HG03457 (cell line): Measurements from ENCODE around the gene PAX2.

Source experiments
- ATAC-seq: cut with Tn5 transposase; IDR thresholded peaks from one replicate; pipeline ENCODE4 v1.9.1; 2021; ENCODE audit warnings: moderate number of reproducible peaks; ENCODE audit not compliant: unreplicated experiment

PAX2 gene

DNA sequence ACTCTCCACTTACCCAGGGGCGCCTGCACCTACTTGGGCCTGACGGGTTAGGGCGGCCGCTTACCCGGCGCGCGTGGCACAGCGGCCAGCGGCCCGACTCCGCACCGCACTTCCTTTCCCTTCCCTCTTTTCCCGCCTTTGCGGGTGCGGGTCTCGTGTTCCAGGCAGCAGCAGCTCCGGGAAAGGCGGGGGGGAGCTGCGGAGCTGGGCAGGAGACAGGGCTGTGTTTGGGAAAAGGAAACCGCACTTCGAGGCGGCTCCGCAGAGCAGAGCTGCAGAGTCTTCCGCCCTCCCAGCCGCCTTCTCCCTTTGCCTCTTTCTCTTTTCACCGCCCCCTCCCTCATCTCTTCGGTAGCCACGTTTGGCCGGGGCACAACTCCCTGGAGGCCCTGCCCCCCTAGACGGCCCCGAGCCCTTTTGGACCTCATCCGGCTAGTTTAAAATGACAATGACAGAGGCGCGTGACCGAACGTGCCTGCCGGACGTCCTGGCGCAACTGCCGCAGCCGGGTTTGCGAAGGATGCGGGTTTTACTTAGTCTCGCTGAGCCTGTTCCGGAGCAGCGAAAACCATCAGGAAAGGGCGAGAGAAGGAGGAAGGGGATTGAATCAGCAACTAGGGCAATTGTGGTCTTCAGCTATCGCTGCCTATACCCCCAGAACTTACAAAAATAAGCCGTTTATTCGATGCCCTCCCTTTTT lies 7.9 kb upstream of the PAX2 start:
- ATAC-seq, result no peak

DNA sequence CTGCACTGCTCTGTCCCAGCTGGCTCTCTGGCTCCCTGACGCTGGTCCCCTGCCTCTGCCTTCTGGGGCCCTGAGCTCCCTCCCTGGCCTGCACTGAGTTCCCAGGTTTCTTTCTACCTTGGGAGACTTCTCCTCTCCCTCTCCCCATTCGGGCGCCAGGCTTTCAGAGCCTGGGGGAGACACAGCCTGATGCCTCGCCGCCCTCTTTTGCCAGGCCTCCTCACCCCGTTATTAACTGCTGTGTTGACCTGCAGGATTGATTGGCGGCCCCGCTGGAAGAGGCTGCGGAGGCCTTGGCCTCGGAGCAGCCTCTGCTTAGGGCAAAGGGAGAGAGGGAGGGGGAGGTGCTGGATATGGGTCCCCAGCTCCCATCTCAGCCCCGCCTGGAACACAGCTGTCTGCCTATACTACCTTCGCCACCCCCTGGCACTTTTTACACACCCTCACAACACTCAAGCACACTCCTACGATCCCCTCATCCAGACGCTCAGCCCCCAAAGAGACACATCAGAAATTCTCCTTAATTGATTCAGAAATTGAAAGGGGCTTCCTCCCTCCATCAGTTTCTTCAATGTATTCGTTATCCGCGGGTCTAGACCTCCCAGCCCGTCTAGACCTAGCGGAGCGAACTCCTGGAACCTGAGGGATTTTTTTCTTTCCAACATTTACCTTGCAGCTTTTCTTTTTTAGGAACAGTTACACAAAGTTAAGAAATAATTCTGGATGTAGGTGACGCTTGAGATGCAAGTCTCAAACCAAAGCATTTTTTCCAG lies 7.1 kb upstream of the PAX2 start:
- ATAC-seq, result no peak

GRCh38 chr10:100739517-100740368 lies 5.6 kb upstream of the PAX2 start:
- no peak for ATAC-seq

DNA sequence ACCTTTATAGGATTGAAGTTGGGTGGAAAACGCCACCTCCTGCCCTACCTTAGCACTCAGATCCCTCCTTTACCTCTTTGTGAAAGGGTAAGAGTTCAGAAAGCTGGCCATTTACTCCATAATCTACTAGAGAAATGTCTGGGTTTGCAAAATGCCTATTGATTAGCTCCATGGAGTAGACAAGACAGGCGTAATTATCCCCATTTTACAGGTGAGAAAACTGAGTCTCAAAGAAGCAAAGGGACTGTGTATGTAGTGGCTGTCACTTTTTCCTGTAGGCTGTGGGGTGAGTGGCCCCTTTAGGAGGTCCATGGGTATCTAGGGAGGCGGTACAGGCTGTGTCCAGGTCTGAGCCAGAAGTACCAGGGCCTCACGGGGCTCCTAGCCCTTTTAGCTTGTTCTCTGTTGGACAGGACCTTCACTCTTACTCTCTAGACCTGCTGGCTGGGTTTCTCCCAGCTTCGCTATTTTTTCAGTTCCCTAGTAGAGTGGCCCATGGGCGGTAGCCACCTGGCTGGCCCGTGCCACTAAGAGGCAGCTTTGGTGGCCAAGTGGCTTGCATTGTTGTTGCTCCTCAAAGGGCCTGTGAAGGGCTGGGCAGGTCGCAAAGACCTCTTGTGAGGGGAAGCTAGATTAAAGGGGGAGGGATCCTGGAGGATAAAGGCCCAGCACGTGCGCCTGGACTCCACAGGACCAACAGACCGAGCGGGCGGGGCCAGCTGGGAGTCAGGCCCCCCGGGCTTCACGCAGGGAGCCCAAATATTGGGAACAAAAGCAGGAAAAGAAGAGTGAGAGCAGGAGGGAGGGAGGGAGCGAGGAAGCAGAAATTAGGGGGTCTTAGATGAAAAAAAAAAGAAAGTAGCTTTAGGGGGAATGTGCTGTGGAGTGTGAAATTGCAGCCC lies 4.7 kb upstream of the PAX2 start:
- no peak for ATAC-seq

DNA sequence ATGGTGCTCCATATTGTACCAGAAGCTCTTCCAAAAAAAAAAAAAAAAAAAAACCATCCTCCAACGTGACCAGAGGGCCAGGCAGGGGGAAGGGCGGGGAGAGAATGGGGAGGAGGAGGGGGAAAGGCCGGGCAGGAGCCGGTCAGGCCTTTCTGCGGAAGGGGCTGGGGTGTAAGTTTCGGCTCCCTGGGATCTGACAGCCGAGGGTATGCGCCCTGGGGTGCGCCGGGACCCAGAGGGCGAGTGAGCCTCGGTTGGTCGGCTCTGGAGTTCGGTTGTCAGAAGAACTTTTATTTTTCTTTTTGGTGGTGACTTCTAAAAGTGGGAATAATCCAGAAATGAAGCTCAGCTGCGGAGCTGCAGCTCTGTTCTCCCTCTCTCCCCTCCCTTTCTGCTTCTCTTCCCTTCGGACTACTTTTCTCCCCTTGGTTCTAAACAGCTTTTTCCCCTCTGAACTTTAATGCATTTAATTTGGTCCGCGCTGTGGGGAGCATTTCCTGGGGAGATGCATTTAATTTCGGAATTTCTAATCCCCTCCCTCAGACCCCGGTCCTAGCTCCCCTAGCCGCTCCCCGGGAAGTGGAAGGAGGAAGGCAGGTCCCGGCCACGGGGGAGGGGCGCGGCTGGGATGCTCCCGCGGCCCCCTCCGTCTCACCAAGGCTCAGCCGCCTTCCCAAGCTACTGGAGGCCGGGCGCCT lies 3.9 kb upstream of the PAX2 start:
- no peak for ATAC-seq

GRCh38 chr10:100742076-100742771 lies 3.2 kb upstream of the PAX2 start:
- ATAC-seq, result no peak

GRCh38 chr10:100742936-100743335 lies 2.4 kb upstream of the PAX2 start:
- ATAC-seq, result no peak

GRCh38 chr10:100743626-100744135 lies 1.7 kb upstream of the PAX2 start:
- ATAC-seq, result no peak

GRCh38 chr10:100744136-100744986 lies 1.0 kb upstream of the PAX2 start:
- ATAC-seq, result no peak

DNA sequence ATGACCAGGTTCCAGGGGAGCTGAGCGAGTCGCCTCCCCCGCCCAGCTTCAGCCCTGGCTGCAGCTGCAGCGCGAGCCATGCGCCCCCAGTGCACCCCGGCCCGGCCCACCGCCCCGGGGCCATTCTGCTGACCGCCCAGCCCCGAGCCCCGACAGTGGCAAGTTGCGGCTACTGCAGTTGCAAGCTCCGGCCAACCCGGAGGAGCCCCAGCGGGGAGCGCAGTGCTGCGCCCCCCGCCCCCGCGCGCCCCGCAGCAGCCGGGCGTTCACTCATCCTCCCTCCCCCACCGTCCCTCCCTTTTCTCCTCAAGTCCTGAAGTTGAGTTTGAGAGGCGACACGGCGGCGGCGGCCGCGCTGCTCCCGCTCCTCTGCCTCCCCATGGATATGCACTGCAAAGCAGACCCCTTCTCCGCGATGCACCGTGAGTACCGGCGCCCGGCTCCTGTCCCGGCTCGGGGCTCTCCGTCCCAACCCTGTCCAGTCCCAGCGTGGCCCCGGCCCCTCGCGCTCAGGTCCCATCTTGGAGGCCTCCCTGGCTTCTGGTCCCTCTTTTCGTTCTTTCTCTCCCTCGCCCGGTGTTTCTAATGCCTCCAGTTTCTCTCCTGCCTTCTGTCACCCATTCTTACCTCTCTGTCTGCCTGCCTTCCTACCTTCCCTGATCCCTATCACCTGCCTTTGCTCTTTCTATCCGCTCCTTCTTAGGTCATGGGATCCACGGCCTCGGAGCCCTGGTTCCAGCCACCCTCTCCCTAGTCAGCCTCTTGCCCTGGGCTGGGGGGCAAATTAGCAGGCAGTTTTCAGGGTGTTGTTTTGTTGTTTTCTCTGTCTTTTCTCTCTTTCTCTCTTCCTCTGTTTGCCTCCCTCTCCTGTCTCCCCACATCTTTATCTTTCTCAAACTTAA lies 751 bp downstream of the PAX2 start:
- no peak for ATAC-seq

DNA sequence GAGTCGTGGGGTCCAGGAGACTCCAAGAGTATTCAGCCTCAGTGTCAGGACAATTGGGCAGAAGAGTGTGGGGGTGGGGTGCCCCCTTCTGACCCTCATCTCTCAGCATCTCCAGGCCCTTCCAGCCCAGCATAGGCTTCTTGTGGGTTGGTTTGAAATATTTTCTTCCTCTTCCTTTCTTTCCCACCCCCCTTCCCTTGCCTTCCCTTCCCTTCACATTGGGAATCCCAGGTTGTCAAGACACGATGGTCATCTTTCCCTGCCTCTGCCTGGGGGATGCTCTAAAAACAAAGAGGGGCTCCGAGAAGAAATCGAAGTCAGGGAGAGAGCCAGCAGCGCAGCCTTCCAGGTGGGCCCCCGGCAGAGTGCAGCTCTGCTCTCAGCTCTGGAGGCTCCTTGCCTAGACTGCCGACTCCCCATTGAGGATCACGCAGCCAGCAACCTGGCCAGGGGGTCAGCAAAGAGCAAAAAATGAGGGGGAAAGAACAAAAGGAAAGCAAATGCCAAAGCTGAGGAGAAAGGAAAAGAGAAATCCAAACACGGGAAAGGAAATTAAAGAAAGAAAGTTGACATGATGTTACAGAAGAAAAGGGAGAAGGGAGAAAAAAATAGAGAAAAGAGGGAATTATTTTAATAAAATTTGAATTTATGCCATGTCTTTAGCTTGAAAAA lies 1.5 kb downstream of the PAX2 start:
- ATAC-seq, result no peak

DNA sequence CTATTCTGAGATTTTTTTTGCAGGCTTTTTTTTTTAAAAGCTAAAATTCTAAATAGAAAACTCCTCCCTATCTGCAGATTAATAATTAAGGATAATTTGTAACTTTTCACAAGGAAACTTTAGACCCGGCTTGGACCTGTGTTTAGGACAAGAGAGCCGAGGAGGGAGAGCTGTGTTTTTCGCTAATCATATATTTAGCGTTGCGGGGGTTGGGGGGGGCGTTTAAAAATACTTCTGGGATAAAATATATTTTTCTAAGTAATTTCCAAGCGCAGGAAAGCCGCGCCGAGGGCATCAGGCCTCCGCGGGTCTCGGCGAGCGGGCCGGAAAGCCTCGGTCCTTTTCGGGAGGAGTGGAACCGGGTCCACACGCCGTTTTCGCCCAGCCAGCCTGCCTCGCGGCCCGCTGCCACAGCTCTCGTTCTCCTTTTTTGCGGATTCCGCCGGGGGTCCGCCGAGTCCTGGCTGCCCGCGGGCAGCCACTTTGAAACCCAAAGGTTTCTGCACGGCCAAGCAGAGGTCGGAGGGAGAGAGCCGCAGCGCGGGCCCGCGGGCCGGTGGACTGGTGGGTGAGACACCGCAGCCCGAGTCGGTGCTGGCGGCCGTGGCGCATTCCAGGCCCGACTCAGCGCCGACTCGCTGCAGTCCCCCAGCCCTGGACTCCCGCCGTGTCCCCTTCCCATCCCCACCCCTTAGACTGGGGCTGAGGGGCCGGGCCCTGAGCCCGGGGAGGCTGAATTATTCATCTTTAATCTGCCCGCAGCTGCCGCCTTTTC lies 2.3 kb downstream of the PAX2 start:
- ATAC-seq, result no peak

DNA sequence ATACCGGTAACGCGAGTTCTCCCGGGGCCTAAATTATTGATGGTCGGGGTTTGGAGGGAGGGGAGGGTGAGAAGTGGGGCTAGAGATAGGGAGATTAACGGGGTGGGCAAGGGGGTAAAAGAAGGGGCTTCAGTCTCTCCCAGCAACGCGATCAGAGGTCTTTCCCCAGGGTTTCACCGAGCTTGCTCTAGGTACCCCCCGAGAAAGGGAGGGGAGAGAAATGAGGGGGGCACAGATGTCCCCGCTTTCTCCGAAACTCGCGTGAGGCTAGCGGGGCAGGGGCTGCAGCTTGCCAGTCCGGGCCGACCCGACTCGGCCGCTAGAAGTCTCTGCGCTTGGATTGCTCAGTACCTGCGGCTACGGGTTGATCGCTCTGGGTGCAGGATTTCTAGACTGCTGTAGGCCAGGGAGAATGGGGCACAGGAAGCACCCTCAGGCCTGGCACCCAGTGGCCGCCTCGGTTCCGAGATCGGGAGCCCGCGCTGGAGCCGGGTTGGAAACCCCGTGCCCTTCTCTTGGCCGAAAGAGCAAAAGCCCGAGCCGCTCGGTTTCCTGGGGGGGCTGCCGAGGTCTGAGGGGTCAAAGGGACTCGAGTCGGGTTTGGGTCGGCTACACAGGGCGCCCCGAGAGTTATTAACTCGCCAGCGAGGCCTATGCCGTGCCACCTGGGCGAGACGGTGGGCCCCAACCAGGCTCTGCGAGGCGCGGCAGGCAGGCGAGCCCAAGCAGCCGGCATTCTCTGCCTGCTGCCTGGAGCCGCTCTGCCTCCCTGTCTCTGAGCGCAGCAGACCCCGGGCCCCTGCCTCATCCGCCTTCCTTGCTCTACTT lies 3.1 kb downstream of the PAX2 start:
- ATAC-seq, result no peak

DNA sequence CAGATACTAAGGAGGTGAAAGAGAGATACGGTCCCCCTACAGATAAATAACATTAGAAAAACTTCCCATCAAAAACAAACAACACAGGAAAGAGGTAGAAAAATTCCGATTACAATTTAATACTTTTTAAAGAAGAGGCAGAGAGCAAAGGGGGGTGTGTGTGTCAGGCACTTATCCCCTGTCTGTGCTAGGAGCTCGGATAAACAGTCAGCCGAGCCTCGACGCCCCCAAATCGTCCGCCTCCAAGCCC lies 3.6 kb downstream of the PAX2 start:
- no peak for ATAC-seq
